WTC11 (cell line): ENCODE results near the gene TGFBR2. TPM values are rescaled to one million over a fixed set of nuclear protein-coding genes. Genes with fewer than 3 reads are reported as not detected.

Experiments
- ATAC-seq: fragments of 200-7000 bp; cut with Tn5 transposase; 2 replicates; pipeline ENCODE4 v1.10.0; 2021; ENCODE audit warnings: mild to moderate bottlenecking, moderate library complexity
- CTCF ChIA-PET: fragments of 300-600 bp; sonication (Branson Sonifier 250); formaldehyde crosslinking; loops from one replicate; lab custom pipeline; 2021; ENCODE audit warnings: antibody characterized with exemption; lab: Charles Lee
- POLR2A ChIA-PET: fragments of 350-600 bp; sonication (Branson Sonifier 250); formaldehyde crosslinking; loops from one replicate; lab custom pipeline; 2021; ENCODE audit warnings: antibody characterized with exemption; lab: Charles Lee
- DNase-seq: peaks from one replicate; pipeline ENCODE4 v3.0.0; 2021; ENCODE audit warnings: low spot score
- H3K27ac Mint-ChIP-seq: 2 replicates; pipeline ENCODE4 v1.8.0; 2021; ENCODE audit warnings: mixed read lengths
- H3K27me3 Mint-ChIP-seq: 2 replicates; pipeline ENCODE4 v1.8.0; 2021; ENCODE audit warnings: low read depth, mild to moderate bottlenecking, moderate library complexity, mixed read lengths
- H3K36me3 Mint-ChIP-seq: 2 replicates; pipeline ENCODE4 v1.8.0; 2021; ENCODE audit warnings: mixed read lengths
- H3K4me1 Mint-ChIP-seq: 2 replicates; pipeline ENCODE4 v1.8.0; 2022; ENCODE audit warnings: mixed read lengths
- H3K4me3 Mint-ChIP-seq: 2 replicates; pipeline ENCODE4 v1.8.0; 2021; ENCODE audit warnings: mild to moderate bottlenecking, moderate library complexity, mixed read lengths
- H3K9me3 Mint-ChIP-seq: 2 replicates; pipeline ENCODE4 v1.8.0; 2021; ENCODE audit warnings: mixed read lengths
- ATF2 ChIP-seq: sonication (generic); formaldehyde crosslinking; IDR thresholded peaks from 2 replicates; pipeline ENCODE4 v1.8.1; 2022; ENCODE audit warnings: low read depth, missing genetic modification reagents, borderline replicate concordance
- ATF6 ChIP-seq: sonication (generic); formaldehyde crosslinking; IDR thresholded peaks from 2 replicates; pipeline ENCODE4 v1.8.1; 2023; ENCODE audit warnings: mild to moderate bottlenecking, missing genetic modification reagents
- CBFB ChIP-seq: sonication (generic); formaldehyde crosslinking; IDR thresholded peaks from 2 replicates; pipeline ENCODE4 v1.8.1; 2022; ENCODE audit warnings: mild to moderate bottlenecking, low read depth, missing genetic modification reagents
- CREM ChIP-seq: sonication (generic); formaldehyde crosslinking; IDR thresholded peaks from 2 replicates; pipeline ENCODE4 v1.8.1; 2022; ENCODE audit warnings: mild to moderate bottlenecking, missing genetic modification reagents, moderate library complexity
- CTCF ChIP-seq: fragments of 200-600 bp; IDR thresholded peaks from 2 replicates; pipeline ENCODE4 v1.8.0; 2022; ENCODE audit warnings: antibody characterized with exemption
- E2F4 ChIP-seq: sonication (generic); formaldehyde crosslinking; IDR thresholded peaks from 2 replicates; pipeline ENCODE4 v1.8.1; 2022; ENCODE audit warnings: low read depth, mild to moderate bottlenecking, moderate library complexity, missing genetic modification reagents, borderline replicate concordance
- ESRRA ChIP-seq: sonication (generic); formaldehyde crosslinking; IDR thresholded peaks from 2 replicates; pipeline ENCODE4 v1.8.1; 2022; ENCODE audit warnings: mild to moderate bottlenecking, missing genetic modification reagents, borderline replicate concordance
- ETV6 ChIP-seq: sonication (generic); formaldehyde crosslinking; IDR thresholded peaks from 2 replicates; pipeline ENCODE4 v1.8.1; 2022; ENCODE audit warnings: mild to moderate bottlenecking, missing genetic modification reagents
- FOXJ3 ChIP-seq: sonication (generic); formaldehyde crosslinking; IDR thresholded peaks from 2 replicates; pipeline ENCODE4 v1.9.0; 2021; ENCODE audit warnings: missing genetic modification reagents, mild to moderate bottlenecking, borderline replicate concordance
- GTF2I ChIP-seq: fragments of 250-450 bp; sonication (Bioruptor Pico); conservative IDR thresholded peaks from 2 replicates; pipeline ENCODE4 v1.4.0; 2021; ENCODE audit warnings: mild to moderate bottlenecking
- JUN ChIP-seq: sonication (generic); formaldehyde crosslinking; IDR thresholded peaks from 2 replicates; pipeline ENCODE4 v1.8.0; 2023; ENCODE audit warnings: mild to moderate bottlenecking, missing genetic modification reagents
- MAX ChIP-seq: sonication (generic); formaldehyde crosslinking; IDR thresholded peaks from 2 replicates; pipeline ENCODE4 v1.8.0; 2022; ENCODE audit warnings: mild to moderate bottlenecking, missing genetic modification reagents
- NFE2L1 ChIP-seq: sonication (generic); formaldehyde crosslinking; IDR thresholded peaks from 2 replicates; pipeline ENCODE4 v1.8.1; 2023; ENCODE audit warnings: missing genetic modification reagents
- NFYB ChIP-seq: sonication (generic); formaldehyde crosslinking; conservative IDR thresholded peaks from 2 replicates; pipeline ENCODE4 v1.8.0; 2022; ENCODE audit warnings: low read depth, missing genetic modification reagents
- NR3C1 ChIP-seq: sonication (generic); formaldehyde crosslinking; conservative IDR thresholded peaks from 2 replicates; pipeline ENCODE4 v1.8.1; 2023; ENCODE audit warnings: low read depth, mild to moderate bottlenecking, missing genetic modification reagents
- OVOL2 ChIP-seq: fragments of 250-450 bp; sonication (Bioruptor Pico); IDR thresholded peaks from 2 replicates; pipeline ENCODE4 v1.9.0; 2021; ENCODE audit warnings: mild to moderate bottlenecking, borderline replicate concordance
- ZNF671 ChIP-seq: fragments of 250-450 bp; sonication (Bioruptor Pico); IDR thresholded peaks from 2 replicates; pipeline ENCODE4 v1.8.0; 2021; ENCODE audit warnings: mild to moderate bottlenecking
- total RNA-seq: library from RNA; stranded (reverse); gene quantifications from 3 replicates; pipeline ENCODE4 v1.2.3, GENCODE V29; 2021
- TF ChIP-seq, protein P1 (sequence below): sonication (generic); formaldehyde crosslinking; IDR thresholded peaks from 2 replicates; pipeline ENCODE4 v1.8.1; 2023; ENCODE audit warnings: mild to moderate bottlenecking, missing genetic modification reagents, moderate library complexity
- TF ChIP-seq, protein P2 (sequence below): sonication (generic); formaldehyde crosslinking; IDR thresholded peaks from 2 replicates; pipeline ENCODE4 v1.8.1; 2022; ENCODE audit warnings: mild to moderate bottlenecking, moderate library complexity, missing genetic modification reagents
- TF ChIP-seq, protein P3 (sequence below): sonication (generic); formaldehyde crosslinking; conservative IDR thresholded peaks from 2 replicates; pipeline ENCODE4 v1.8.1; 2023; ENCODE audit warnings: mild to moderate bottlenecking, low read depth, missing genetic modification reagents, moderate library complexity

Gene TGFBR2
- total RNA-seq, 1 experiment from 2014 or later, result 9.6 TPM

- Mint-ChIP-seq H3K4me1 (peaks cover 17% of the 10 kb centered on the region), H3K27me3 (peaks cover 12% of the 10 kb centered on the region), H3K9me3 (peaks cover 9% of the 10 kb centered on the region; the same call in 1 of the 2 replicates), H3K4me3 (no peak overlapping the region), H3K36me3 (peaks cover 4% of the 10 kb centered on the region; the same call in 1 of the 2 replicates)
- CTCF ChIA-PET, result interaction anchor here (0.7 kb wide), 1 partner anchor 776 kb away, joined by 4 read pairs; no protein-coding TSS in a partner anchor
- TF ChIP-seq FOXJ3 (CRISPR knock-in tag) (no peak), OVOL2 (CRISPR knock-in tag) (no peak), ATF6 (CRISPR knock-in tag) (no peak), GTF2I (no peak), CREM (no peak), CBFB (CRISPR knock-in tag) (no peak), NFYB (CRISPR knock-in tag) (no peak), NR3C1 (CRISPR knock-in tag) (no peak), MAX (CRISPR knock-in tag) (no peak), ZNF671 (CRISPR knock-in tag) (no peak), ATF2 (no peak), ETV6 (CRISPR knock-in tag) (no peak), E2F4 (no peak), ESRRA (CRISPR knock-in tag) (no peak), NFE2L1 (CRISPR knock-in tag) (no peak)
- TF ChIP-seq, protein P1, sequence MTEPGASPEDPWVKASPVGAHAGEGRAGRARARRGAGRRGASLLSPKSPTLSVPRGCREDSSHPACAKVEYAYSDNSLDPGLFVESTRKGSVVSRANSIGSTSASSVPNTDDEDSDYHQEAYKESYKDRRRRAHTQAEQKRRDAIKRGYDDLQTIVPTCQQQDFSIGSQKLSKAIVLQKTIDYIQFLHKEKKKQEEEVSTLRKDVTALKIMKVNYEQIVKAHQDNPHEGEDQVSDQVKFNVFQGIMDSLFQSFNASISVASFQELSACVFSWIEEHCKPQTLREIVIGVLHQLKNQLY (CRISPR knock-in tag), result no peak
- TF ChIP-seq, protein P2, sequence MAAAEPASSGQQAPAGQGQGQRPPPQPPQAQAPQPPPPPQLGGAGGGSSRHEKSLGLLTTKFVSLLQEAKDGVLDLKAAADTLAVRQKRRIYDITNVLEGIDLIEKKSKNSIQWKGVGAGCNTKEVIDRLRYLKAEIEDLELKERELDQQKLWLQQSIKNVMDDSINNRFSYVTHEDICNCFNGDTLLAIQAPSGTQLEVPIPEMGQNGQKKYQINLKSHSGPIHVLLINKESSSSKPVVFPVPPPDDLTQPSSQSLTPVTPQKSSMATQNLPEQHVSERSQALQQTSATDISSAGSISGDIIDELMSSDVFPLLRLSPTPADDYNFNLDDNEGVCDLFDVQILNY, result no peak
- TF ChIP-seq, all 79 proteins: peak for 0
- no peak overlapping the region for H3K27ac Mint-ChIP-seq
- DNase-seq, result no peak
- ATAC-seq, result no peak
- POLR2A ChIA-PET, result no interaction called here
Measured at GRCh38 chr3:30600572-30600971, 5.8 kb upstream of the TGFBR2 start.

- H3K4me1 Mint-ChIP-seq, result peaks cover 24% of the 10 kb centered on the region
- no peak overlapping the region for H3K27ac Mint-ChIP-seq
- peaks cover 12% of the 10 kb centered on the region for H3K27me3 Mint-ChIP-seq
- ATAC-seq (no peak), DNase-seq (no peak)
- POLR2A ChIA-PET, result no interaction called here
- peaks cover 4% of the 10 kb centered on the region; the same call in 1 of the 2 replicates for H3K36me3 Mint-ChIP-seq
- CTCF ChIA-PET, result no interaction called here
- no peak overlapping the region for H3K4me3 Mint-ChIP-seq
- H3K9me3 Mint-ChIP-seq, result peaks cover 9% of the 10 kb centered on the region; the same call in 1 of the 2 replicates
- TF ChIP-seq JUN (no peak), ATF6 (CRISPR knock-in tag) (no peak), CTCF (no peak), GTF2I (no peak)
- TF ChIP-seq, protein P3, sequence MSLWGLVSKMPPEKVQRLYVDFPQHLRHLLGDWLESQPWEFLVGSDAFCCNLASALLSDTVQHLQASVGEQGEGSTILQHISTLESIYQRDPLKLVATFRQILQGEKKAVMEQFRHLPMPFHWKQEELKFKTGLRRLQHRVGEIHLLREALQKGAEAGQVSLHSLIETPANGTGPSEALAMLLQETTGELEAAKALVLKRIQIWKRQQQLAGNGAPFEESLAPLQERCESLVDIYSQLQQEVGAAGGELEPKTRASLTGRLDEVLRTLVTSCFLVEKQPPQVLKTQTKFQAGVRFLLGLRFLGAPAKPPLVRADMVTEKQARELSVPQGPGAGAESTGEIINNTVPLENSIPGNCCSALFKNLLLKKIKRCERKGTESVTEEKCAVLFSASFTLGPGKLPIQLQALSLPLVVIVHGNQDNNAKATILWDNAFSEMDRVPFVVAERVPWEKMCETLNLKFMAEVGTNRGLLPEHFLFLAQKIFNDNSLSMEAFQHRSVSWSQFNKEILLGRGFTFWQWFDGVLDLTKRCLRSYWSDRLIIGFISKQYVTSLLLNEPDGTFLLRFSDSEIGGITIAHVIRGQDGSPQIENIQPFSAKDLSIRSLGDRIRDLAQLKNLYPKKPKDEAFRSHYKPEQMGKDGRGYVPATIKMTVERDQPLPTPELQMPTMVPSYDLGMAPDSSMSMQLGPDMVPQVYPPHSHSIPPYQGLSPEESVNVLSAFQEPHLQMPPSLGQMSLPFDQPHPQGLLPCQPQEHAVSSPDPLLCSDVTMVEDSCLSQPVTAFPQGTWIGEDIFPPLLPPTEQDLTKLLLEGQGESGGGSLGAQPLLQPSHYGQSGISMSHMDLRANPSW (CRISPR knock-in tag), result no peak
Measured at GRCh38 chr3:30602946-30603345, 3.5 kb upstream of the TGFBR2 start.
